HG02981 (cell line): ENCODE results near the gene ZNF785.
"Not testable (repeated sequence)": the region's sequence is repeated elsewhere in the genome, so short reads cannot be mapped to it uniquely, and the experiment has no call there.

ENCODE experiments used
- ATAC-seq: cut with Tn5 transposase; IDR thresholded peaks from one replicate; pipeline ENCODE4 v1.9.1; 2021; ENCODE audit warnings: mild to moderate bottlenecking, moderate library complexity; ENCODE audit not compliant: unreplicated experiment

The ZNF785 gene

GRCh38 chr16:30541502-30542329 is 43.8 kb downstream of the ZNF785 start:
- no peak for ATAC-seq

- not testable (repeated sequence) for ATAC-seq
These were observed 44.5 kb downstream of the ZNF785 start for GRCh38 chr16:30540916-30541464.

DNA sequence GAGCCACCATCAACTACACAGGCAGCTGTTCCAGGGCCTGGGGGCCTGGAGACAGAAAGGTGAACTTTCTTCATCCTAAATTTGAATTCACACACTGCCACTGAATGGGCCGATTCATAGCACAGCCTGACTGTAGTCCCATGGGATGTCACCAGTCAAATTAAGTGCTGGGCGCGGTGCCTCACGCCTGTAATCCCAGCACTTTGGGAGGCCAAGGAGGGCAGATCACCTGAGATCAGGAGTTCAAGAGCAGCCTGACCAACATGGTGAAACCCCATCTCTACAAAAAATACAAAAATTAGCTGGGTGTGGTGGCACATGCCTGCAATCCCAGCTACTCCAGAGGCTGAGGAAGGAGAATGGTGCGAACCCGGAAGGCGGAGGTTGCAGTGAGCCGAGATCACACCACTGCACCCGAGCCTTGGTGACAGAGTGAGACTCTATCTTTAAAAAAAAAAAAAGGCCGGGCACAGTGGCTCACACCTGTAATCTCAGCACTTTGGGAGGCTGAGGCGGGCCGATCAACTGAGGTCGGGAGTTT is 45.4 kb downstream of the ZNF785 start:
- not testable (repeated sequence) for ATAC-seq

DNA sequence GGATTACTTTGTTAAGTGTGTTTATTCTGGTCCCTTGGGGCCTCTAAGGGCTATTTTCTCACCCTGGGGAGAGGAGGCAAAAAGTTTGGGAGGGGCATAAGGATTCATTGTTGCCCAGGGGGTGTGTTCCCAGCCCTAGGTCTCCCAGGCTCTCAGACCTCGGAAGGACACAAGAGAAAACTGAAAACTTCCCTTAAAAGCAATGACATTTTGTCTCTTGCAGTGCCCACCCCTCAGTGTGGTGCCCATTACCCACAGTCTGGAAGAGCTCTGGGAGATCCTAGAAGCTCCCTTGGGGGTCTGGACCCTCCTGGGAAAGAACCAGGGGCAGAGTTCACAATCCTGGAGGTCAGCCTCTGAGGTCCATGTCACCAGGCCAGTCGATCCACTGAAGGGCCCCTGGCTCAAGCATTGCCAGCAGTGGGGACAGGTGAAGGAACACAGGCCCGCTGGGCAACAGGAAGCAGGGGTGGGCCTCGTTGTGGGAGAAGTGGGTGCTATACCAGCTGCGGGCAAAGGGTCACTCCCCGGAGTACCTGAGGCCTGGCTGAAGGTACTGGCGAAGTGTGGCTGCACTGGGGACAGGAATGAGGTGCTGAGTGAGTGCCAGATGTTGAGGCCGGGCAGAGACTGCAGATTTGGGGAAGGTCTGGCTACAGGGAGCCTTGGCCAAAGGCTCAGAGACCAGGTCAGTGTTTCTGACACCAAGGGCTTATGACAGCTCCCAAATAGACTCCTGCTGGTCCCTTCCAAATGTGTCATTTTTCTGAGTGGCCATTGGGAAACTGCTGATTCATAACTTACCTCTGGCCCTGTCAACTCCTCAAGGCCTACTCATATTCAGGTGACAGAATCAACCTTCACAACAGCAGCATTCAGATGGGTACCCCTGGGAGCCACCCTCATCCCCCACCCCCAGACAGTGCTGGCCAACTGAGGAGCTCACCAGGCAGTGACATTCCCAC is 46.2 kb downstream of the ZNF785 start:
- ATAC-seq, result no peak

GRCh38 chr16:30536391-30537024 is 49.0 kb downstream of the ZNF785 start:
- ATAC-seq, result not testable (repeated sequence)

DNA sequence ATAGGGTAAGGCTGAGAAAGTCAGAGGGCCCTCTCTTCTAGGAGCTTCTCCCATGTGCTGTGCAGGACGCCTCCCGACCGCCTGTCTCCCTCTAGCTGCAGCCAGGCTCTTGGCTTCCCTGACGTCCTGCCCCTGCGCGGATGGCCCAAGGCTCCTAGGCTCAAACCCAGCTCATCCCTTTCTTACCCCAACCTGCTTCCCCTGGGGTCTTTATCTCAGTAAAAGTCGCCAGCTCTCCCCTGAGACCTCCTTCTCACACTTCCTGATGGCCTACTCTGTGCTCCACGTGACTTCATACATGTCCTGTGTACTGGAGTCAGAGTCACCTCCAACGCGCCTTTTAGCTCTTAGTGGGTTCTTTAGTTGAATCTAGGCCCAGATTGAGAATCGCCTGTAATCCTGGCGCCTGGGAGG is 49.7 kb downstream of the ZNF785 start:
- ATAC-seq, result no peak

- ATAC-seq, result no peak
These were observed 50.3 kb downstream of the ZNF785 start for GRCh38 chr16:30535106-30535776.

DNA sequence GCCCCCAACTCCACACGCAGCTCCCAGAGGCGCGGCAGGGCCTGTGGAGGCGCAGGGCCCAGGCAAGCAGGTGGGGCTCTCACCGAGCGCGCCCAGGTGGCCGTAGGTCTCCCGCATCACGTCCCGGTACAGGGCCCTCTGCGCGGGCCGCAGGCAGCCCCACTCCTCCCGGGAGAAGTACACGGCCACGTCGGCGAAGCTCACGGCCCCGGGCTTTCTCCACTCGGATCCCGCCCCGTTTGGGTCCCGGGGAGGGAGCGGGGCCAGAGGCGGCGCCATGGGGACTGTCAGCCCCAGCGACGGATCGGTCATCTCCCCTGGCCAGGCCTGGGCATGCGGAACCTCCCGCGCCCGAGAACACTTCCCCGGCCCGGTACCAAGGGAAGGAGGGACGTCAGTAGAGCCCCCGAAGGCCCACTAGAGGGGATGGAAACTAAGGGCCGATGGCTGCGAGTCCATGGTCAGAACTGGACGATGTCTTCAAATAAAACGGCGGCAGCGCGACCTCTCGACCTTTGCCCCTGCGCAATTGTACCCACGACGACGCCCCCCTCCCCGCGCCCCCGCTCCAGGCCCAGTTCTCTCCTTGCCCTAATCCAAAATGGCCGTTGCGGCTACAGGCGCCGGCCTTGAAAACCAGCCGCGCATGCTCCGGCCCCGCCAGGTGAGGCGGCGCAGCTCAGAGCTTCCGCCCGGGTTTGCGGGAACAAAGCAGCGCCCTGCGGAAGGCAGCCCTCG is 51.0 kb downstream of the ZNF785 start, which contains the start of gene ZNF747:
Gene ZNF747, minus strand, starts transcription at position 491 of the 738 bp plus-strand sequence. Its CDS starts 179 bp downstream, at position 312.
- ATAC-seq, result no peak

GRCh38 chr16:30533748-30534367 is 51.6 kb downstream of the ZNF785 start:
- ATAC-seq, result no peak

DNA sequence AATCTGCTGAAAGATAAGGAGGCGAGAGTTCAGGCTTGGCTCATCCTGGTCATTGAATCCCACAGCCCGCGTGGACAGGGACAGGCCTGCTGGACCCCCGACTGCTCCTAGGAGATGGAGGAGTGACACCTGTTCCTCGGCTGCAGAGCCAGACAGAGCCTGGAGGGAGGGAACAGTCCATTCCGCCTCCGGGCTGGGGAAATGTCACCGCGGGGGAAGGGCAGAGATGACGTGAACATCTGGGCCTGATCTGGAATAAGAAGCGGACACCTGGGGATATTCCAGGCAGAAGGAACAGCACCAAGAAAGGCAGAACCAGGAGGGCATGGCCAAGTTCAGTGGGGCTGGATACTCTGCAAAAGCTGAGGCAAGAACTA is 52.4 kb downstream of the ZNF785 start:
- ATAC-seq, result no peak

DNA sequence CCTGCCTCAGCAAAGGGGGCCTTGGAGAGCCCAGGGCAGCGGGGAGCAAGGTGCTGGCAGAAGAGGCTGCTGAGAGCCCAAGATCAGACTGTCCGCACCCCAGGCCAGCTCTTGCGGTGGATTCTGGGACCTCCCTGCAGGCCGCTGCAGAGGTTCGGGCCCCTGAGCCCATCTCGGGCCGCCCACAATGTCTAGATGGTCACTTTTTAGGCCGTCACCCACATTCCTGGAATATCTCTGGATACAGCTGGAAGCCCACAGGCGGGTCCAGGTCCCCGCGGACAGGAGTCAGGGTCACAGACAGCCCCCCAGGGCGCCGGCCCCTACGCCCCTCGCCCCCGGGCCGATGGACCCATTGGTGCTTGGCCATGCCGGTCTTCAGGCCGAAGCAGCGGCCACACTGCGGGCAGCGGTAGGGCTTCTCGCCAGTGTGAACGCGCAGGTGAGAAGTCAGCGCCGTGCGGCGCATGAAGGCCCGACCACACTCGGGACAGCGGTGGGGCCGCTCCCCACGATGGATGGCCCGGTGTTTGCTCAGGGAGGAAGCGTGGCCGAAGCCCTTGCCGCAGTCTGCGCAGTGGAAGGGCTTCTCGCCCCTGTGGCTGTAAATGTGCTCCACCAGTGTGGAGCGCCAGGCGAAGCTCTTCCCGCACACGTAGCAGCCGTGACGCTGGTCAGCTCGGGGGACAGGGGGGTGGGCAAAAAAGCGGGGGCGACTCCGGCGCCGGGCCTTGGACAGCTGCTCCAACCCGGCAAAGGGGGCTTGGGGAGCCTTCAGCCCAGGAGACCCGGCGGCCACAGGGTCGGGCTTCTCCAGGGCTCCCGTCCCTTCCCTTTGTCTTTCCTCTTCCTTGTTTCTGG is 53.0 kb downstream of the ZNF785 start:
- no peak for ATAC-seq
